Activated CD4-positive, alpha-beta T cell treated with anti-CD3 and anti-CD28 coated beads for 4 hours (primary cell): ENCODE data around the gene FRS3.

Experiments used
- DNase-seq, 2 donors: peaks; one replicate each; pipeline ENCODE4 v3.0.0-alpha.2; 2020

Gene FRS3

GRCh38 chr6:41728073-41728936 lies 51.4 kb downstream of the FRS3 start:
- DNase-seq = no peak

GRCh38 chr6:41727705-41728072 lies 52.0 kb downstream of the FRS3 start:
- no peak for DNase-seq

- no peak for DNase-seq
These were observed 52.8 kb downstream of the FRS3 start for GRCh38 chr6:41726876-41727275.

- no peak for DNase-seq
These were observed 54.9 kb downstream of the FRS3 start for GRCh38 chr6:41724586-41725501.

GRCh38 chr6:41724228-41724580 lies 55.5 kb downstream of the FRS3 start:
- DNase-seq = no peak

GRCh38 chr6:41723530-41724227 lies 56.0 kb downstream of the FRS3 start:
- DNase-seq = no peak

GRCh38 chr6:41722969-41723529 lies 56.7 kb downstream of the FRS3 start:
- no peak for DNase-seq

GRCh38 chr6:41721414-41721813 lies 58.3 kb downstream of the FRS3 start:
- DNase-seq = no peak

- DNase-seq = no peak
These were observed 58.9 kb downstream of the FRS3 start for GRCh38 chr6:41720783-41721182.

GRCh38 chr6:41720262-41720620 lies 59.5 kb downstream of the FRS3 start:
- DNase-seq = no peak
